SKM-1 treated with dmso at 0.1 percent for 144 hours (cell line): ENCODE measurements around the gene CEP72.
A peak's percentile ranks its signal among the peaks of the same experiment; 100 is the strongest.
"Not testable (repeated sequence)": the region's sequence is repeated elsewhere in the genome, so short reads cannot be mapped to it uniquely, and the experiment has no call there.

Experiments
- DNase-seq: peaks from one replicate; lab custom pipeline; 2025; ENCODE audit not compliant: unreplicated experiment; lab: John Stamatoyannopoulos, UW

The CEP72 gene, protein sequence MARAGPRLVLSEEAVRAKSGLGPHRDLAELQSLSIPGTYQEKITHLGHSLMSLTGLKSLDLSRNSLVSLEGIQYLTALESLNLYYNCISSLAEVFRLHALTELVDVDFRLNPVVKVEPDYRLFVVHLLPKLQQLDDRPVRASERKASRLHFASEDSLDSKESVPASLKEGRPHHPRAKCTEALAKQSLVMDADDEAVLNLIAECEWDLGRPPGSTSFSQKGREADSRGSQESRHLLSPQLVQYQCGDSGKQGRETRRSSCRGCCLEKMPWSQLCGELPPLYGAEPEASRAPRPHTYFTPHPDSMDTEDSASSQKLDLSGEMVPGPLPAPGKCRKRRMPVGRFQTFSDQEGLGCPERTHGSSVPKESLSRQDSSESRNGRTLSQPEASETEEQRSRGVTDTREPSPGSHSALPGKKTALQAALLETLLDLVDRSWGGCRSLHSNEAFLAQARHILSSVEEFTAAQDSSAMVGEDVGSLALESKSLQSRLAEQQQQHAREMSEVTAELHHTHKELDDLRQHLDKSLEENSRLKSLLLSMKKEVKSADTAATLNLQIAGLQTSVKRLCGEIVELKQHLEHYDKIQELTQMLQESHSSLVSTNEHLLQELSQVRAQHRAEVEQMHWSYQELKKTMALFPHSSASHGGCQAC

DNA sequence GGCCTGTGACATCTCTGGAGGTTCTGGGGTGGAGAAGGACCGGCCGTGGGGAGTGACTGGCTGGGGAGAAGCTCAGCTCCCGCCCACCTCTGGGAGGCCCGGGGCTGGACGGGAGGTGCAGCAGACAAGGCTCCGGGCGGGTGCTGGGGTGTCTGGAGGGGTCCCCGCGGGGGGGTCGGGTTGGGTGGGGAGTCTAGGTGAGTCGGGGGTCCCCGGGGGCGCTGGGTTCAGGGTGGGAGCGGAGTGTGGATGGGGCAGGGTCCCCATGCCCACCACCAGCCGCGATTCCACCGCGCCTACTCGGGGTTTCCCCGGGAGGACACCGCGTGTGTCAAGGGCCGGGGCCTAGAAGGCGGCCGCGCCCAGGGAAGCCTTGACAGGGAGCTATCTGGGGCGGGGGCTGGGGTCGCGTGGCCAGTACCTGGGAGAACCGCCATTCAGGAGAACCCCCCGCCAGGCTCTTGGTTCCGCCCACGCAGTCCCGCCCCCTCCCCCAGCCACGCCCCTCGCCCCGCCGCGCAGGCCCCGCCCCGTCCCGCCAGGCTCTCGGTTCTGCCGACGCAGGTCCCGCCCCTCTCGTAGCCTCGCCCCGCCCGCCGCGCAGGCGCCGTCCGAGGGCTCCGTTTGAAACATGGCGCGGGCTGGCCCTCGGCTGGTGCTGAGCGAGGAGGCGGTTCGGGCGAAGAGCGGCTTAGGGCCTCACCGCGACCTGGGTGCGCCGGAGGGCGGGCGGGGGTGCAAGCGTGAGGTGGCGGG, at the start of gene CEP72:
TSS of gene CEP72 (plus strand) at position 610 of the 756 bp plus-strand sequence. CDS start at position 632, 22 bp downstream.
- DNase-seq: peak; percentile 73

DNA sequence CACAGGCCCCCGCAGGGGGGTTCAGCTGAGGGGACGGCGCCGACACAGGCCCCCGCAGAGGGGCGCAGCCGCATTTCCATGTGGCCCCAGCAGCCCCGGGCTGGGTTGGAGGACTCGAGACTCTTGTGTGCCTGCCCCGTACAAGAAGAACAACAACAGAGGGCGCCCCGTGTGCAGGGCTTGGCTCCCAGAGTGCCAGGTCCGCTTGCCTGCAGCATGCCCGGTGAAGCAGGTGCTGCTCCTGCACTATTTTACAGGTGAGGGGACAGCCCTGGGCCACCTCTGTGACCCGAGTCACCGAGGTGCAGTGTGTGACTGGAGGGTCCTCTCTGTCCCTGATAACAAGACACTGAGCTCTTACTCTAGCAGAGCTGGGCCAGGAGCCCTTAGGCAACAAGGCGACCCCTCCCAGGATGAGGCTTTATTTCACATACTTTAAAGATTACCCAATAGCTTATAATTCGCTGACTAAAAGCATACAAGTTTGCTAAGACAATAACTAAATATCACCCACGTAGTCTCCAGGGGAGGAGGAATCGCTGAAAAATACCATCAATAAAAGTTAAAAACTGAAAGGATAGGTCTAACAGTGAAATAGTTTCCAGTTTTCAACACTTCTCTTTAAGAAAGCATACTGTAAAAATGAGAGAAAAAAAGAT, 46.2 kb upstream of the CEP72 start:
- no peak for DNase-seq

DNA sequence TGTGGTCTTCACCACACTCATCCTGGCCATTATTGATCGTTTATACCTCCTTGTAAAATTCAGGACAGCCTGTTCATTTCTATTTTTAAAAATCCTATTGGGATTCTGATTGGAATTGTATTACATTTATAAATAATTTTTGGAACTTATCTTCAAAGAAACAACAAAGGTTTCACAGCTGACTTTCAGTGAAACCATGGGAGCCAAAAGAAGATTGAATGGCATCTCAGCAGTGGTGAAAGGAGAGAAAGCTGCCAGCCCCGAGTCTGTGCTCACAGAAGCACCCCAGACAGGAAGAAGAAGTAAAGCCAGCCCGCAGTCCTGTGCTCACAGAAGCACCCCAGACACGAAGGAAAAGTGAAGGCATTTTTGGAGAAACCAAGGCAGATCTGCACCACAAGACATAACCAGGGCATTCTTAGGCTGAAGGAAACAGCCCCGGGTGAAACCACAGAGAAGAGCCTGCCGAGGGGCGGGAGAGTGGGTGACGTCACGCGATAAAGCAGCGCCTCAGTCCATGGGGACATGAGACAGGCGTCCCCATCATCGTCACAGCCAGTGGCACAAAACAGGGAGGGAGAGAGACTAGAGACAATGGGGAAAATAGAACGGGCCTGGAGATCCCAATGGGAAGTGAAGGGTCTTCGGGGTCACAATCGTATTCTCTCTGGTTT, 45.4 kb upstream of the CEP72 start:
- no peak for DNase-seq

DNA sequence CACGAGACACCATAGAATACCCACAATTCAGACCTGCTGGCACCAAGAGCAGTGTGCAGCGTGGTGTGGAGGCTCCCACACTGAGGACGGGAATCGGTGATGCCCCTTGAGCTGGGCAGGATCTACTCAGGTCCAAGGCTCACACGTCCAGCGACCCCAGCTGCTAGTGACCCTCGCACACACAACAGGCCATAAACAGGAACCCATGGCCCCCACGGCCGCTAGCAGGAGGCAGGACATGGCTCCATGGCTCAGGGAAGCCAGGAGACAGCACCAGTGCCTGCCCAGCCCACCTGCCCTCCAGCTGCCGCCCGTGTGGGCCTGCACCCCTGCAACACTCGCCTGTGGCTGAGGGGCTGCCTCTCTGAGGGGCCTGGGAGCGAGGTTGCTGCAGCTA, 44.5 kb upstream of the CEP72 start:
- DNase-seq: no peak

GRCh38 chr5:568061-568781, 43.9 kb upstream of the CEP72 start:
- no peak for DNase-seq

DNA sequence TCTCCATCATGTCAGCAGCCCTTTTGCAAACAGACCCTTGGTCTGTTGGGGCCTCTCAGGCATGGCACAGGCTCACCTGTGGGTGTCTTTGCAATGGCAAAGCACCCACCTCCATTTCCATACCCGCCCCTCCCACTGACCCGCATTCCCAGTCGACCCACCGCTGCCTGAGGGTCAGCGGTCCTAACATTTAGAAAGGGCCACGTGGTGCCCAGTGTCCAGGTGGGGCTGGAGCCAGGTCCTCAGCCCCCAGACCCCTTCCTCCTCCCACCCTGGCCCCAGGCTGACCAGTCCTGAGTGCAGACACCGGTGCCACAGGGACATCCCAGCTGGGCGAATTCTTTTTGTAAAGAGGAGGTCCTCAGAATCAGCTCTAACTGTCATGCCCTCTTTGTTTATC, 43.3 kb upstream of the CEP72 start:
- no peak for DNase-seq

DNA sequence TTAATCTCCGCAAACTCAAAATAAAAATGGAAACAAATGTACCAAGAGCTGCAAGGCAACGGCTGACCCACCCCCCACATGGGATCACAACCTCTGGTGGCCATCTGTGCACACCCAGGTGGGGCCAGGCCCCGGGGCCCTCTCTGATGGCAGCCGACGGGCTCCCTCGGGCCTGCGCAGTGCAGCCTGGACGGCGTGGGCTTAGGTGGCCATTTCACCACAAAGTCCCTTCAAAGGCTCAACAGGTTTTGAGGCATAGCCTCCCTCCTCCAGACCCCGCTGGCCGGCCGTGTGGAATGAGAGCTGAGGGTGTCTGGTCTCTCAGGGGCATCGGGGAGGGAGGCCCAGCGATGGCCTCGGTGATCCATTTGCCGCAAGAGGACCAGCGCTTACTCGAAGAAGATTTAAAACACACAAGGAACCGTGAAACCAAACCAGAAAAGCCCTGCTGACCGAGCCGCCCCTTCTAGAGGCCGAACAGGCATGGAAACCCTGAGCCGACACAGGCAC, 42.7 kb upstream of the CEP72 start:
- DNase-seq: no peak

DNA sequence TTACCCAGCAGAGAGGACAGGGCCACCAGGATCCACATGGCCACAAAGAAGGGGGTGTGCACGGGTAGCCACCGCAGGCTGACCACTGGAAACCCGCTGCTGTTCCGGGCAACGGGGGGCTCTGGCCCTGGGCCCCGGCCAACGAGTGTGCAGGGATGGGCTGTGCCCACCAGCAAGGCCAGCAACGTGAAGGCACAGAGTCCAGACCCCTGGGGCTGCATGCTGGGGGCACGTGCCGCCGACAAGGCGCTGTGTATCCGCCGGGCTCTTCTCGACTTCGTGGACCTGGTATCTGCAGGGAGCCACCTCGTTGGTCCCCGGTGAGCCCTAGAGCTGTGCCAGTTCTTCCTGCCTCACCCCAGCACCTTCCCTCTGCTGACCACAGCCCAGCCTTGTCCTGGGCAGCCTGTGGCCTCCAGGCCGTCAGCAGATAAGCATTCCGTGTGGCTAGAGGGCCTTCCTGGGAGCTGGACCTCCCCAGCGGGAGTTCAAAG, 42.2 kb upstream of the CEP72 start:
- DNase-seq: no peak

DNA sequence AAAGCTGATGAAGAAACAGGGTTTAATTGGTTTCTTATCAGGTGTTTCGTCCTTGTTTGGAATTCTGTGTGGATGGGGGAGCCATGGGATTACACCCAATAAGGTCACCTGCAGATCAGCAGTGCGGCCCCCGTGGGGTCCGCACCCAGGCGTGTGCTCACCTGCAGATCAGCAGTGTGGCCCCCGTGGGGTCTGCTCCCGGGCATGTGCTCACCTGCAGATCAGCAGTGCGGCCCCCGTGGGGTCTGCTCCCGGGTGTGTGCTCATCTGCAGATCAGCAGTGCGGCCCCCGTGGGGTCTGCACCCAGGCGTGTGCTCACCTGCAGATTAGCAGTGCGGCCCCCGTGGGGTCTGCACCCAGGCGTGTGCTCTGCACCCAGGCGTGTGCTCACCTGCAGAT, 41.7 kb upstream of the CEP72 start:
- DNase-seq: no peak

DNA sequence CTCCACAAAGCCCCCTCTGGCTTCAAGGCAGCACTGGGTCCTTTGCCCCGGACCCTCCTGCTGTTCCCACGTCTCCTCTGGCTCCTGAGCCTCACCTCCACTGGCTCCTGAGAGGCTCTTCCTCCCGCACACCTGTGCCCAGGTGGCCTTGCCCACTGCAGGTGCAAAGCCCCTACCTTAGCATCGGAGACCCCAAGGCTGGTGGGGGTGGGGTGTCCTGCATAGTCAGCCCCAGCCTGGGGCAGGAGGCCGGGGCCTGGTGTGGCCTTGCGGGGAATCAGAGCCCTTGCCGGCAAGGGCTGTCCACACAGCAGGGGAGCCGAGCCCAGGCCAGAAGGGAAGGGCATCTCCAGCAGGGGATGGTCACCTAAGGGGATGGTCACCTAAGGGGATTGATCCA, 41.3 kb upstream of the CEP72 start:
- no peak for DNase-seq

DNA sequence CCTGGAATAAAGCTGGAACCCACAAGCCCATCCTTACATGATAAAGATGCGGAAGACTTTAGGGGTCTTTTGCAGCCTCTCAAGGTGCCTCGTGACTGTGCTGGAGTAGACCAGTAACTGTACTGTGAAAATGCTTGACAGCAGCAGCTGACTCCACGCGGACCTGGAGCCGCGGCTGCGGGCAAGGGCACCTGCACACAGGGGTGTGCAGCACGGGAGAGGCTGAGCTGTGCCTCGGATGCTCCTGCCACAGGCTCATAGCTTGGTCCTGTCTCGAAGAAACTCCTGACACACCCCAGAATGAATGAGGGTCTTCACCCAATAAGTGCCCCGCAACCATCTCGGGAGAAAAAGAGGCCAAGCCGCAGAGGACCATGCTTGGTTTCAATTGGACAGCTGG, 40.3 kb upstream of the CEP72 start:
- no peak for DNase-seq

- DNase-seq: no peak
Measured at GRCh38 chr5:572398-573019, 39.6 kb upstream of the CEP72 start.

DNA sequence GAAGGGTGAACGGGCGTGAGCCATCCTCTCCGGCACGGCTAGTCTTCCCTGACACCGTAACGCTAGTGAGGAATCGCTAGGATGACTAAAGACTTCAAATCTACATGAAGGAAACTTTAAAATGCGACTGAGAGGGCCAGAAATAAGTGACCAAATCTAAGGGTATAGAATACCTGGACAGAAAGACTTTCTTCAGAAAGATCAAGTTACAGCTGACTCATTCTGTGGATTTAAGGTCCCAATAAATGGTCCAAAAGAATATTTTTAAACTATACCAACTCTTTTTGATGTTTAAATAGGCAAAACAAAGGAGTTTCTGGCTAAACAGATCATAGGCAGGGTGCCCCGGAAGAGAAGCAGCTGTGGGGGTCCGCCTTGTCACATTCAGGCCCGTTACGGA, 38.9 kb upstream of the CEP72 start:
- DNase-seq: no peak

DNA sequence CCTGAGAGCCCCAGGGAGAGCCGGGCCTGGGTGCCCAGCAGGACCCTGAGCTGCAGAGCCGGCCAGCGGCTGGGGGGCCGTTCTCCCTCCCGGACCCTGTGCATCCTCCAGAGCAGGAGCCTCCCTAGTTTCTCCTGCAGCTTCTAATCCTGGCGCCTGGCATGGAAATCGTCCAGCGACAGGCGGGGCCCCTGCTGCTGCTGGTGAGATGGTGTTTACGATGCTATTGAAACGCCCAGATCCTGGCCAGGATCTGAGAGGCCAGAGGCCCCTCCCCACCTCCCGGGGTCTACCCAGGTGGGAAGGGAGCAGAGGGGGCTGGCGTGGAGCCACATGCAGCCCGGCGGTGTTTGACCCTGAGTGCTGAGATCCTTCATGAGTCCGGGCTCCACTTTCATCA, 38.2 kb upstream of the CEP72 start:
- no peak for DNase-seq

GRCh38 chr5:574906-575305, 37.2 kb upstream of the CEP72 start:
- DNase-seq: no peak

DNA sequence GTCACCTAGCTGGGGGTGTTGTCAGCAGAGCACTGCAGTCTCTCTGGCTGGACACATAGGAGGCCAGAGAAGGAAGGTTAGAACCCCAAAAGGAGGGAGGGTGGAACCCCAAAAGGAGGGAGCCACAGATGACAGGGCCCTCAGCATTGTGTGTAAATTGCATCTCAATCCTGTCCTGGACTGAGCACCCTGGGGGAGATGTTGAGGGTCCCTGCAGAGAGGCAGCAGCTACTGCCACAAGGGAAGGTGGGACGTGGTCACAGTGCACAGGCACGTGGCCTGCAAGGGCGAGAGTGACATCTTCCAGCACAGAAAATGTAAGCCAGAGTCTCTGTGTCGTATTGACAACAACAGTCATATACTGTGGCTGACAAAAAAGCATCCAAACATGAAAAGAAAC, 36.5 kb upstream of the CEP72 start:
- DNase-seq: no peak

- DNase-seq: not testable (repeated sequence)
Measured at GRCh38 chr5:577214-577613, 34.9 kb upstream of the CEP72 start.

- no peak for DNase-seq
Measured at GRCh38 chr5:577800-578199, 34.3 kb upstream of the CEP72 start.

GRCh38 chr5:579211-579610, 32.9 kb upstream of the CEP72 start:
- no peak for DNase-seq
